GM12878 (cell line): ENCODE measurements around the gene MID1.

Source experiments
- ATF3 ChIP-seq: IDR thresholded peaks from 2 replicates; pipeline ENCODE4 v1.6.1; 2011; ENCODE audit warnings: low read depth, mild to moderate bottlenecking, low read length, moderate library complexity, borderline replicate concordance; ENCODE audit errors: extremely low read depth
- BHLHE40 ChIP-seq, 2 experiments: fragments of 450-650 bp in 1 of 2; IDR thresholded peaks; 2 replicates each; pipeline ENCODE4 v1.6.1; 2011 to 2017; ENCODE audit warnings: low read depth in 2 of 2, borderline replicate concordance in 1 of 2, improper control_type of control experiment in 1 of 2, low read length in 1 of 2, mild to moderate bottlenecking in 1 of 2
- CBFB ChIP-seq: IDR thresholded peaks from 2 replicates; pipeline ENCODE4 v1.6.1; 2016; ENCODE audit warnings: antibody characterized with exemption, low read depth
- CTCF ChIP-seq, 3 experiments: IDR thresholded peaks in 2 of 3; conservative IDR thresholded peaks in 1 of 3; 2 replicates each; pipeline ENCODE4 v1.5.1; 2011; ENCODE audit warnings: low read depth in 3 of 3, low read length in 3 of 3, mild to moderate bottlenecking in 3 of 3, control low read depth in 2 of 3, moderate library complexity in 2 of 3, inconsistent platforms in 1 of 3, mixed read lengths in 1 of 3; ENCODE audit not compliant: control insufficient read depth in 2 of 3, insufficient read depth in 1 of 3; ENCODE audit errors: extremely low read depth in 1 of 3
- DPF2 ChIP-seq: fragments of 450-650 bp; IDR thresholded peaks from 2 replicates; pipeline ENCODE4 v1.6.1; 2017; ENCODE audit warnings: mild to moderate bottlenecking
- EZH2 ChIP-seq: IDR thresholded peaks from 2 replicates; pipeline ENCODE4 v1.6.1; 2012; ENCODE audit warnings: low read depth, mild to moderate bottlenecking, control low read depth, inconsistent platforms, low read length, borderline replicate concordance; ENCODE audit not compliant: control insufficient read depth
- HDAC6 ChIP-seq: fragments of 200-600 bp; sonication (generic); IDR thresholded peaks from one replicate; pipeline ENCODE4 v1.8.0; 2017; ENCODE audit warnings: antibody characterized with exemption; ENCODE audit not compliant: unreplicated experiment
- KDM1A ChIP-seq: fragments of 200-600 bp; sonication (generic); IDR thresholded peaks from 2 replicates; pipeline ENCODE4 v1.6.1; 2016; ENCODE audit warnings: borderline replicate concordance
- PRDM15 ChIP-seq: fragments of 450-650 bp; formaldehyde crosslinking; IDR thresholded peaks from 2 replicates; pipeline ENCODE4 v1.4.0; 2020; ENCODE audit warnings: mild to moderate bottlenecking, moderate library complexity
- RAD21 ChIP-seq: IDR thresholded peaks from 2 replicates; pipeline ENCODE4 v1.6.1; 2011; ENCODE audit warnings: mild to moderate bottlenecking, low read depth, low read length, moderate library complexity; ENCODE audit not compliant: insufficient read depth
- TF ChIP-seq, protein P1 (sequence below): fragments of 450-650 bp; IDR thresholded peaks from 2 replicates; pipeline ENCODE4 v1.6.1; 2018; ENCODE audit warnings: borderline replicate concordance, mild to moderate bottlenecking; ENCODE audit not compliant: partially characterized antibody
- TF ChIP-seq, protein P2 (sequence below): fragments of 450-650 bp; IDR thresholded peaks from 2 replicates; pipeline ENCODE4 v1.6.1; 2017; ENCODE audit warnings: mild to moderate bottlenecking, moderate library complexity

- TF ChIP-seq, protein P1, sequence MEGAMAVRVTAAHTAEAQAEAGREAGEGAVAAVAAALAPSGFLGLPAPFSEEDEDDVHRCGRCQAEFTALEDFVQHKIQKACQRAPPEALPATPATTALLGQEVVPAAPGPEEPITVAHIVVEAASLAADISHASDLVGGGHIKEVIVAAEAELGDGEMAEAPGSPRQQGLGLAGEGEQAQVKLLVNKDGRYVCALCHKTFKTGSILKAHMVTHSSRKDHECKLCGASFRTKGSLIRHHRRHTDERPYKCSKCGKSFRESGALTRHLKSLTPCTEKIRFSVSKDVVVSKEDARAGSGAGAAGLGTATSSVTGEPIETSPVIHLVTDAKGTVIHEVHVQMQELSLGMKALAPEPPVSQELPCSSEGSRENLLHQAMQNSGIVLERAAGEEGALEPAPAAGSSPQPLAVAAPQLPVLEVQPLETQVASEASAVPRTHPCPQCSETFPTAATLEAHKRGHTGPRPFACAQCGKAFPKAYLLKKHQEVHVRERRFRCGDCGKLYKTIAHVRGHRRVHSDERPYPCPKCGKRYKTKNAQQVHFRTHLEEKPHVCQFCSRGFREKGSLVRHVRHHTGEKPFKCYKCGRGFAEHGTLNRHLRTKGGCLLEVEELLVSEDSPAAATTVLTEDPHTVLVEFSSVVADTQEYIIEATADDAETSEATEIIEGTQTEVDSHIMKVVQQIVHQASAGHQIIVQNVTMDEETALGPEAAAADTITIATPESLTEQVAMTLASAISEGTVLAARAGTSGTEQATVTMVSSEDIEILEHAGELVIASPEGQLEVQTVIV: no peak
- TF ChIP-seq CTCF (IDR thresholded peaks at IDR 0.05 in 2 of 3, conservative IDR thresholded peaks at IDR 0.05 in 1 of 3; ENCODE audit: control insufficient read depth in 2 of 3, extremely low read depth in 1 of 3, insufficient read depth in 1 of 3, low read depth in 3 of 3, low read length in 3 of 3) (no peak), KDM1A (no peak), CBFB (no peak), DPF2 (no peak), EZH2 (no peak), RAD21 (no peak), BHLHE40 (IDR thresholded peaks at IDR 0.05; ENCODE audit: borderline replicate concordance in 1 of 2, low read depth in 2 of 2, low read length in 1 of 2) (no peak), ATF3 (no peak), PRDM15 (CRISPR knock-in tag) (no peak), HDAC6 (no peak)
- TF ChIP-seq, protein P2, sequence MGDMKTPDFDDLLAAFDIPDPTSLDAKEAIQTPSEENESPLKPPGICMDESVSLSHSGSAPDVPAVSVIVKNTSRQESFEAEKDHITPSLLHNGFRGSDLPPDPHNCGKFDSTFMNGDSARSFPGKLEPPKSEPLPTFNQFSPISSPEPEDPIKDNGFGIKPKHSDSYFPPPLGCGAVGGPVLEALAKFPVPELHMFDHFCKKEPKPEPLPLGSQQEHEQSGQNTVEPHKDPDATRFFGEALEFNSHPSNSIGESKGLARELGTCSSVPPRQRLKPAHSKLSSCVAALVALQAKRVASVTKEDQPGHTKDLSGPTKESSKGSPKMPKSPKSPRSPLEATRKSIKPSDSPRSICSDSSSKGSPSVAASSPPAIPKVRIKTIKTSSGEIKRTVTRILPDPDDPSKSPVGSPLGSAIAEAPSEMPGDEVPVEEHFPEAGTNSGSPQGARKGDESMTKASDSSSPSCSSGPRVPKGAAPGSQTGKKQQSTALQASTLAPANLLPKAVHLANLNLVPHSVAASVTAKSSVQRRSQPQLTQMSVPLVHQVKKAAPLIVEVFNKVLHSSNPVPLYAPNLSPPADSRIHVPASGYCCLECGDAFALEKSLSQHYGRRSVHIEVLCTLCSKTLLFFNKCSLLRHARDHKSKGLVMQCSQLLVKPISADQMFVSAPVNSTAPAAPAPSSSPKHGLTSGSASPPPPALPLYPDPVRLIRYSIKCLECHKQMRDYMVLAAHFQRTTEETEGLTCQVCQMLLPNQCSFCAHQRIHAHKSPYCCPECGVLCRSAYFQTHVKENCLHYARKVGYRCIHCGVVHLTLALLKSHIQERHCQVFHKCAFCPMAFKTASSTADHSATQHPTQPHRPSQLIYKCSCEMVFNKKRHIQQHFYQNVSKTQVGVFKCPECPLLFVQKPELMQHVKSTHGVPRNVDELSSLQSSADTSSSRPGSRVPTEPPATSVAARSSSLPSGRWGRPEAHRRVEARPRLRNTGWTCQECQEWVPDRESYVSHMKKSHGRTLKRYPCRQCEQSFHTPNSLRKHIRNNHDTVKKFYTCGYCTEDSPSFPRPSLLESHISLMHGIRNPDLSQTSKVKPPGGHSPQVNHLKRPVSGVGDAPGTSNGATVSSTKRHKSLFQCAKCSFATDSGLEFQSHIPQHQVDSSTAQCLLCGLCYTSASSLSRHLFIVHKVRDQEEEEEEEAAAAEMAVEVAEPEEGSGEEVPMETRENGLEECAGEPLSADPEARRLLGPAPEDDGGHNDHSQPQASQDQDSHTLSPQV: no peak
Measured at GRCh38 chrX:10545882-10546281, 74.5 kb downstream of the MID1 start.
